Endometrium (tissue), 2 donors: Measurements from ENCODE around the gene ZNF155.
A peak's percentile ranks its signal among the peaks of the same experiment; 100 is the strongest.
"Not testable (repeated sequence)": the region's sequence is repeated elsewhere in the genome, so short reads cannot be mapped to it uniquely, and the experiment has no call there.

Experiments used
- FAIRE-seq: peaks from 2 replicates; lab custom pipeline; 2012; peaks lifted over from hg19 to GRCh38; lab: Jason Lieb, UNC
- donor health status: control.
- donor health status: control.

ZNF155 gene

DNA sequence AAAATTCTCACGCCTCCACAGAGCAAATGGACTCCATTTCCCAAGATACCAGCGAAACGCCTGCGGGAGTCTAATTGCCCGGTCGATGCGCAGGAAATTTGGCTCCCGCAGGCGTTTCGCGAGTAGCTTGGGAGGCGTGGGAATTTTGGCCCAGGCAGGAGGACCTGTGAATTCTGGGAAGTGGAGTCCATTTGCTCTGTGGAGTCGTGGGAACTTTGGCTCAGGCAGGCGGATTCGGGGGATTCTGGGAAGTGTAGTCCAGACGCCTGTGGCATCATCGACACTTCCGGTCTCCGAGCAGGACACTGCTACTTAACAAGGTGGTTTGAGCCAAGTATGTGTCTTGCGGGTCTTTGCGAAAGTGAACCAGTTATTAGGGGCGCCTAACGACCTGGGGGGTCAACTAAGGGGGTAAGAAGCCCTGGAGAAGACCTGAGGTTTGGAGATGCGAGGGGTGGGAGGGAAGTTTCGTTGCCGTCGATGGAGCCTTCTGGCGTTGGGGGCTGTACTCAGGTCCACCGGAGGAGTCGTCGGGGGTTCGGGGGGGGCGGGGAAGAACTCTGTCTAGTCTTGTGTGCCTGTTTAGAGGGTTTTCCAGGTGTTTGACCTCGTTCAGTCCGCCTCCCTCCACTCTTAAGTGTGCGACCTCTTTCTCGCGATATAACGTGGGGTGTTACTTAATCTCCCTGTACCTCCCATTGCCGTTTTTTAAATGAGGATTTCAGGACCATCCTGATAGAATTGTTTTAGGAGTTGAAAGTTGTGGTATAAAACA lies at the start of gene ZNF155:
ZNF155 (plus strand) TSS at position 277 of the 775 bp plus-strand sequence. CDS start 4,356 bp downstream, outside the sequence.
- FAIRE-seq = peak; percentile 95

DNA sequence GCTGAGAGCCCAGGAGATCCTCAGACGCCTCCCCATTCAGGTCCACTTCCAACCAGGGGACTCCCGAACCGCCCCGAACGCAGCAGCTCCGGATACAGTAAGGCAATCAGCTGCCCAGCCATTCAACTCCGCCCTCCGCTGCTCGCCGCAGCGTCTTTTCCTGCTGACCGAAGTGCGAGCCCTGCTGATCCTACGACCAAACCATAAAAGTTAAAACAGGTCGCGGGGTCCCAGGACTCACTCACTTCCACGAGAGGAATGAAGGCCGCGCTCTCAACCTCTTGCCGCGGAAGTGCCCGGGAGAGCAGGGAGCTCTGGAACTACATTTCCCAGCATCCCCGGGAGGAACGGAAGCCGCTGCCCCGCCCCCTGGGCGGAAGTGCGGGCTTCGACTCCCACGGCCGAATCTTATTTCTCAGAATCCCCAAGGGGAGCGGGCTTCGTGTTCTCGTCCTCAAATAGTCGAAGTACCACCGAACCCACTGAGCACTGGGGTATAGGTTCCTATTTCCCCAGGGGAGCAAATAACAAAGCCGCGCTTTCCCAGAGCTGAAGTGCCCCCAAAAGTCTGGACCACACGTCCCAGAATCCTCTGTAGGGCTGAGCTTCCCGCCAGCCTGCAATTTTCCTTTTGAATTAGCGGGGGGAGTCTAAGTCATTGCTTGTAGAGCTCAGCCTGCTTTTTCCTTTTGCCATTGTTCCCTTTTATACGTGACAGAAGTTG lies 48.8 kb upstream of the ZNF155 start, which contains the start of gene ZNF45:
ZNF45 (minus strand) TSS at position 298 of the 724 bp plus-strand sequence. CDS start 13,097 bp downstream, outside the sequence.
- FAIRE-seq = peak; percentile 53

DNA sequence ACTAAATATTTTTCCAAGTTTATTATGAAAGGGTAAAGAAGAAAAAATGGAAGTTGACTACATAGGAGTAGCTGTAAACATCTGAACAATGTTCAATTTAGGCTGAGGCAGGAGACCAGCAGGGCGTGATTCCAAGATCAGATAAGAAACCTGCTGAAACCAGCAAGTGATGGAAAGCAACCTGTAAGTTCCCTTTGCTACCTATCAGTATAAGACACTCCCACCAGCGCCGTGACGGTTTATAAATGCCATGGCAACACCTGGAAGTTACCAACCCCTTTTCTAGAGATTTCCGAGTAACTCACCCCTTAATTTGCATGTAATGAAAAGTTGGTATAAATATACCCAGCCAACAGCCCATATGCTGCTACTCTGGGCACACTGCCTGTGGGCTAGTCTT lies 47.8 kb upstream of the ZNF155 start:
- no peak for FAIRE-seq

DNA sequence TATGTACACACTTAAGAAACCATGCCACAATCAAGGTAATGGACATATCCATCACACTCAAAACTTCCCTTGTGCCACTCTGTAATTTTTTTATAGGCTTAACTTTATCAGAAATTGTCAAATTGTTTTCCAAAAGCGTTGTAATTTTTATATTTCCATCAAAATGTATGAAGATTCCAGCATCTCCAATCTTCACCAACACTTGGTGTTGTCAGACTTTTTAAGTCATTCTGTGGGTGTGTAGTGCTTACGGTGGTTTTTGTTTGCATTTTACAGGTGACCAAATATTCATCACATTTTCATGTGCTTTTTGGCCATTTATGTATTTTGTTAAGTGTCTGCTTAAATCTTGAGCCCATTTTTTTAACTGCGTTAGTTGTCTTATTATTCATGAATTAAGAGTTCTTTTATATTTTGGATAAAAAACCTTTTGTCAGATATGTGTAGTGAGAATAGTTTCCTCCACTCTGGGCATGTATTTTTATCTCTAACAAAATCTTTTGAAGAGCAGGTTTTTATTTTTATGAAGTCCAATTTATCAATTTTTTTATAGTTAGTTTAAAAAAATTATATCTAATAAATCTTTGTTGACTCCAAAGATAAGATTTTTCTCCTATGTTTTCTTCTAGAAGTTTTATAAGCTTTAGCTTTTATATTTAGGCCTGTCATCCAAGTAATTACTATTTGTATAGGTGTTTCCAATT lies 44.3 kb upstream of the ZNF155 start:
- no peak for FAIRE-seq

DNA sequence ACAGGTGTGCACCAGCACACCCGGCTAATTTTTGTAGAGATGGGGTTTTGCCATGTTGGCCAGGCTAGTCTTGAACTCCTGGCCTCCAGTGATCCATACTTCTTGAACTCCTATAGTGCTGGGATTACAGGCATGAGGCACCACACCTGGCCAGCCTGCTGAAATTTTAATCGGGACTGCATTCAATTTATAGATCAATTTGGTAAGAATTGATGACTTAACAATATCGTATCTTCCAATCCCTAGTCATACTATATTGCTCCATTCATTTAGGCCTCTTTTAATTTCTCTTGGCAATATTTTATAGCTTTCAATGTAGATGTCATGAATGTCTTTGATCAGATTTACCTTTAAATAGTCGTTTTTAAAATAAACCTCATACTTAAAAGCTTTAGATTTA lies 43.3 kb upstream of the ZNF155 start:
- FAIRE-seq = no peak

DNA sequence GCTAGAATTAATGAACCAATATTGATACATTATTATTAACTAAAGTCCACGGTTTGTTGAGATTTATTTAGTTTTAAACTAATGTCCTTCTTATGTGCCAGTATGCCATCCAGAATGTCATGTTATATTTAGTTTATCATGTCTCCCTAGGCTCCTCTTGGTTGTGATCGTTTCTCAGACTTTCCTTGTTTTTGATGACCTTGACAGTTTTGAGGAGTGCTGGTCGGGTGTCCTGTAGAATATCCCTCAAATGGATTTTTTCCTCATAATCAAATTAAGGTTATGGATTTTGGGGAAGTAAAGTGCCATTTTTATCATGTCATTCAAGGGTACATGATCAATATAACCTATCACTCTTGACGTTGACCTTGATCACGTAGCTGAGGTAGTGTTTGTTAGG lies 42.8 kb upstream of the ZNF155 start:
- FAIRE-seq = no peak

DNA sequence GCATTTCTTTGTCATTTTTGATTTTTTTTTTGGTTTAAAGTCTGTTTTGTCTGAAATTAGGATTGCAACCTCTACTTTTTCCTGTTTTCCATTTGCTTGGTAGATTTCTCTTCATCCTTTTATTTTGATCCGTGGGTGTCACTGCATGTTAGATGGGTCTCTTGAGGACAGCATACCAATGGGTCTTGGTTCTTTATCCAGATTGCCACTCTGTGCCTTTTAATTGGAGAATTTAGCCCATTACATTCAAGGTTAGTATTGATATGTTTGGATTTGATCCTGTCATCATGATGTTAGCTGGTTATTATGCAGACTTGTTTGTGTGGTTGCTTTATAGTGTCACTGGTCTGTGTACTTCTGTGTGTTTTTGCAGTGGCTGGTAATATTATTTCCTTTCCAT lies 36.6 kb upstream of the ZNF155 start:
- not testable (repeated sequence) for FAIRE-seq

DNA sequence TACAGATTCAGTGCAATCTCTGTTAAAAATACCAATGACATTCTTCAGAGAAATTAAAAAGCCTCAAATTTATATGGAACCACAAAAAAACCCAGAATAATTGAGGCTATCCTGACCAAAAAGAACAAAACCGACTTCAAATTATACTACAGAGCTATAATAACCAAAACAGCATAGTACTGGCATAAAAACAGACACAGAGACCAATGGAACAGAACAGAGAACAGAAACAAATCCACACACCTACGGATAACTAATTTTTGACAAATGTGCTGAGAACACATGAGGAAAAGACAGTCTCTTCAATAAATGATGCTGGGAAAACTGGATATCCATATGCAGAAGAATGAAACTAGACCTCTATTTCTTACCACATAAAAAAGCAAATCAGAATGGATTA lies 34.2 kb upstream of the ZNF155 start:
- FAIRE-seq = not testable (repeated sequence)

DNA sequence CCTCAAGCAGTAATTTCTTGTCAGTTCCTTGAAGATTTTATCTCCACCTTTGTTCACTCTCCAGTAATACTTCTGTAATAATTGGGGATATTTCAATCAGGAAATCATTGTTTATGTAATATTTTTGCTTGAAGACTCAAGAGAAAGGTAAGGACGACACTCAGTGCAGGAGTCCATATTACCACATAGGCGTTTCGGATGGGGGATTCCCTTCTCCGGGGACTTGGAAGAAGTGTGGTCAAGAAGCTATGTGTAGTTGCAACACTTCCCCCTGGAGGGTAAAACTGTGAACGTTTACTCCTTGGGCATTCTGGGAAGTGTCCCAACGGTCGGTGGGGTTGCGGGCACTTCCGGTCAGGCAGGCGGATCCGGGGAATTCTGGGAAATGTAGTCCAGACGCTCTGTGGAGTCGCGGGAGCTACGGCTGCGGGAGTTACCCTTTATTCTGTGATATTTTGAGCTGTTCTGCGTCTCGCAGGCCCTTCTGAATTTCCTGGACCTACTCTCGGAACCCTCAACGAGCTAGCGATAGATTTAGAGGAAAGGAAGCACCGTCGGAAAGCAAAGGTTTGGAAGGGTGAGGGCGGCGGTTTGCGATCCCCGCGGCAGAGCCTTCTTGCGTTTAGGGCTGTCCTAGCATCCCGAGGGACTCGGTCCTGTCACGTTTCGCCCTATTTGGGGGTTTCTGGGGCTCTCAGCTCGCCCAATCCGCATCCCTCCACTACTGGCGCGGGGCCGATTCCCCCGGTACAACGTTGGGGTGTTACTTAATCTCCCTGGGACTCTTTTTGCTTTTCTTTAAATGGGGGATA lies 32.9 kb upstream of the ZNF155 start, which contains the start of gene ZNF221:
ZNF221 (plus strand) TSS at position 395 of the 812 bp plus-strand sequence. CDS start 11,499 bp downstream, outside the sequence.
- FAIRE-seq = peak; percentile 92

DNA sequence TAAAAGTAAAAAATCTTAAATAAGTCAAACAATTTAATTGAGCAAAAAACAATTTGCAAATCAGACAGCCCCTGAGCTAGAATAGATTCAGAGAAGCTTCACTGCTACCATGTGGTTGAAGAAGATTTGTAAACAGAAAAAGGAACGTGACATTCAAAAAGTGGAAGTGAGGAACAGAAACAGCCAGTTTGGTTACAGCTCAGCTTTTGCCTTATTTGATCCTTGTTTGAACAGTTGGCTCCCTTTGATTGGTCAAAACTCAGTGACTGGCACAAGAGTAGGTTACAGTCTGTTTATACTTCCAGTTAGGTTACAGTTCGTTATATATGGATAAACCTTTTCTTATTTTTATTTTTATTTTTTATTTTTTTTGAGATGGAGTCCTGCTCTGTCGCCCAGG lies 27.2 kb upstream of the ZNF155 start:
- FAIRE-seq = no peak

DNA sequence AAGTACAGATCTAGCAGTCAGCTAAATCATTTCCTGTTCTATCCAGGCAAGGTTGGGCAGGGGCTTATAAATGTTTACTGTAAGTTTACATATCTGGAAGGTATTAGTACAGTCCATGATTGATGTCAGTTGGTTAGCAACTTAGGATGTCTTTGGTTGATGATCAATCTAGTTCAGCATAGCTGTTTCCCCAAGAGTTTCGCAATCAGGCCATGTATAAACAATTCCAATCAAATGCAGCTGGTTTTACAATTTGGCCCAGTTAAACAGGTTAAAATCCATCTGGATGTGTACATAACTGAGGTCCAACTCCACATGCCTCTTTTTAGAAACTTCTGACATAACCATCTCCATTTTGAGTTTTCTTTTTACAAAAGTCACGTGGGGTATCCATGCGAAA lies 26.1 kb upstream of the ZNF155 start:
- no peak for FAIRE-seq

DNA sequence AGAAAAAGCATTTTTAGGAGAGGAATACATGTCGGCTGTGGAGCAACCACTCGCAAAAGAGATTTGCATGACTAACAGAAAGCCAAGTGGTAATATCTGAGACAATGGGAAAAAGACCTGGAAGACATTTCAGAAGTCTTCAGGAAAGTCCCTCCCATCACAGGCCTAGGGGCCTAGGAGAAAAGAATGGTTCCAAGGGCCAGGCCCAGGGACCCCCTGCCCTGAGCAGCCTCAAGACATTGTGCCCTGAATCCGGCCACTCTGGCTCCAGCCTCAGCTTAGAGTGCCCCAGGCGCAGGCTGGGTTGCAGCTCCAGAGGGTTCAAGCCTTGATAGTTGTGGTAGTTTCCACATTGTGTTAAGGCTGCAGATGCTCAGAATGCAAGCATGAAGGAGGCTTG lies 23.6 kb upstream of the ZNF155 start:
- FAIRE-seq = no peak

DNA sequence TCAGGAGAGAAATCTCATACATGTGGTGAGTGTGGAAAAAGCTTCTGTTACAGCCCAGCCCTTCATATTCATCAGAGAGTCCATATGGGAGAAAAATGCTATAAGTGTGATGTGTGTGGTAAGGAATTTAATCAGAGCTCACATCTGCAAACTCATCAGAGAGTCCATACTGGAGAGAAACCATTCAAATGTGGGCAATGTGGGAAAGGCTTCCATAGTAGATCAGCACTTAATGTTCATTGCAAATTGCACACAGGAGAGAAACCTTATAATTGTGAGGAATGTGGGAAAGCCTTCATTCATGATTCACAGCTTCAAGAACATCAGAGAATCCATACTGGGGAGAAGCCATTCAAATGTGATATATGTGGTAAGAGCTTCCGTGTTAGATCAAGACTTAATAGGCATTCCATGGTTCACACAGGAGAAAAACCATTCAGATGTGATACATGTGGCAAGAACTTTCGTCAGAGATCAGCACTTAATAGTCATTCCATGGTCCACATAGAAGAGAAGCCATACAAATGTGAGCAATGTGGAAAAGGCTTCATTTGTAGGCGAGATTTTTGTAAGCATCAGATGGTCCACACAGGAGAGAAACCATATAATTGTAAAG lies 17.8 kb upstream of the ZNF155 start:
- FAIRE-seq = no peak

DNA sequence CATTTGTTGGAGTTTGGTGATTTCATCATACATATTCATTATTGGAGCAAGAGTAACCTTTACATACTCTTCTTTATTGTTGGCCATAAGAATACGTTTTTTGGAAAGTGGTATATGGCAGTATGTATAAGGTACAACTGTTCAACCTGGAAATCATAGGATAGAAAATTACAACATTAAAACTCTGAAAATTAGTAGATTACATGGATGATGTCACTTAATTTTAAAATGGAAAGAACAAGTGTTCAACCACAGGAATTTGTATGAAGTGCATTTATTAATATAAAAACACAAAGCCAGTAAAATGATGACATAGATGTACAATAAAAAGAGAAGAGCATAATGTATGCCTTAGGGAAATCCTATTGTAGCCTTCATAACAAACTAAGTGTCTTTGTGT lies 7.3 kb upstream of the ZNF155 start:
- no peak for FAIRE-seq

DNA sequence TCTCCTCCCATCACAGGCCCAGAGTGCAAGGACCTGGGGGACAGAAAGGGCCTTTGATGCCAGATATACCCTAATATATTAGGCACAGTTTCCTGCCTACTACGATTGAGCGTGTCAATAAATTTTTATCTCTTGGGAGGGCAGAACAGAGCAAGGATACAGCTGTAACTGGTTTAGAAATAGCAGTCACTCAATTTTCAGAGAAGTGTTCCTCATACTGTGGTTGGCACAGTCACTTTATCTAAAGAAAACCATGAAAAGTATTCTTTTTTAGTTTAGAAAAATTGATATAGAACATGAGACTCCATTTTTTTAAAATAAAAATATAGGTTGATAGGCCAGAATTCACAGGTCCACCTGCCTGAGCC lies 460 bp upstream of the ZNF155 start:
- FAIRE-seq = no peak

DNA sequence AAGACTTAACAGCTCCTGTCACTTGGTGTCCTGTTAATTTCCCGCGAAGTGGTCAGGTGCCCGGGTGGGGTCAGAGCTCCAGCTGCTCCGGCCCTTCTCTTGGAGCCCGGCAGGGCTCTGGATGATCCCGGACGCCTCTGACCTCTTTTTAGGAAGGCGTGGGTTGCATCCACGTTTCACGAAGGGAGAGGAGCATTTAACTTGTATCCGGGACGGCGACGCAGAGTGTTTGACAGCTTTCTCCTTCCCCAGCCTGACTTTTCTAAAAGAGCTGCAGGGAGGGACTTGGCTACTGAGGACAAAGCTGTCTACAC lies 656 bp downstream of the ZNF155 start:
- no peak for FAIRE-seq

DNA sequence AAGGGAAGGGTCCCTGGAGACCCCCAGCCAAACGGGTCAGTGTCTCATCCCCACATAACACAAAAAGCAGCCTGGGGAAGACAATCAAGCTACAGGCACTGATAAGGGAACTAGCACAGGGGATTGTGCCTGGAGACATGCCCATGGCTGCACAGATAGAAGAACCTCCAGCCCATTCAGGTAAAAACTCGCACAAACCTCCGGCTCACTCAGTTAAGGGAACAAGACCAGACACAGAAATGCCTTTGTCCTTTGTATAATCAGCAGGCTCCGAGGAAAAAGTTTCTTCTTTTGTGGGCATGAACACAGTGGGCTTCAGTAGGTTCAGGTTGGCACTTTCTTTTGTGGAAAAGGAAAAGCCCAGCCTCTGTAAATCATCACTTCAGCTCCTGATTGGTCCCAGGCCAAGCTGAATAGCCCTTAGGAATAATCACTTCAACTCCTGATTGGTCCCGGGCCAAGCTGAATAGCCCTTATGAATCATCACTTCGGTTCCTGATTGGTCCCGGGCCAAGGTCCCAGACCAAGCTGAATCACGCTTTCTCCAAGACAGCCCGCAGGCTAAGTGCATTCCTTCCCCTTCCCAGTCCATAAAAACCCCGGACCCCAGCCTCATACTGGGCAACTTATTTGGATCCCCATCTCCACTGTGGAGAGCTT lies 13.8 kb downstream of the ZNF155 start:
- FAIRE-seq = no peak

DNA sequence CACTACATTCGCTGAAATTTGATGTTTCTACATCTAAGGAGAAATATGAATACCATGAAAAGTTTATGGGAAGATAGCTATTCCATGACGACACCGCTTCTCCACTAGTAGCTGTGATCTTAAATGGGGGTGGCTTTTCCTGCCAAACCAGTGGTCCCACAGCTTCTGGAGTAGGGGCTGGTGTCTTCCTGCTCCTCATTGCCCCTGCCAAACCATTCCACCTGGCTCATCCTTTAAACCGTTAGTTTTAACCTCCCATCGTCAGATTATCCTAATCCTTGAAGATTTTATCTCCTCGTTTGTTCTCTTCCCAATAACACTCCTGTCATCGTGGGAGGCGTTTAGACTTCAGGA lies 18.2 kb downstream of the ZNF155 start:
- FAIRE-seq = no peak

DNA sequence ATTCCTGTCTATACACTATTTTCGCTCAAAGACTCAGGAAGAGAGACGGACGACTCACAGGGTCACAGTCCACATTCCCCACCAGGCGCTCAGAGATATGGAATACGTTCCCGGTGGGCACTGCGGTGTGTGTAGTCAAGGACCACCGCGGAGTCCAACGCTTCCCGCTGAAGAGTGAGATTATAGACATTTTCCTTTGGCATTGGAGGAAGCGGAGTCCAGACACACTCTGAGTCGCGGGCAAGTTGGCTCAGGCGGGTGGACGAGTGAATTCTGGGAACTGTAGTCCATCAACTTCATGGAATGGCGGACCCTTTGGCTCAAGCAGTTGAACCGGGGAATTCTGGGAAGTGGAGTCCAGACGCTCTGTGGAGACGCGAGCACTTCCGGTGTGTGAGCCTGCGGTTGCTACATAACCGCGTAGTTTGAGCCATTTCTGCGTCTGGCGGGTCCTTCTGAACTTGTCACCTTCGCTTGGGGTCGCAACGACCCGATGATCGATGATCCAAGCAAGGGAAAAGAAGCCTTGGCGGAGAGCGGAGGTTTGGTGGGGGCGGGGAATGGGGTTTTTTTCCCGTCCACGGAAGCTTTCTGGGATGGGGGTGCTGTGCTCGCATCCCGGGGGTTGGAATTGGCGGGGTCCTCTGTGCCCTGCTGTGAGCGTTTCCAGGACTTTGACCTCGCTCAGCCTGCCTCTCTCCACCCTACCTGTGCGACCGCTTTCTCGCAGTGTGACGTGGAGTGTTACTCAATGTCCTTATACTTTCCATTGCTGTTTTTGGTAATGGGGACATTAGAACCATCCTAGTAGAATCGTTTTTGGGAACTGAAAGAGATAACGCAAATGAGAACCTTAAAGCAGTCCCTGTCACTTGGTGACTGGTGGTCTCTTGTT lies 18.8 kb downstream of the ZNF155 start, which contains the start of gene ZNF230:
ZNF230 (plus strand) TSS at position 392 of the 895 bp plus-strand sequence. CDS start 4,122 bp downstream, outside the sequence.
- peak; percentile 91 for FAIRE-seq

DNA sequence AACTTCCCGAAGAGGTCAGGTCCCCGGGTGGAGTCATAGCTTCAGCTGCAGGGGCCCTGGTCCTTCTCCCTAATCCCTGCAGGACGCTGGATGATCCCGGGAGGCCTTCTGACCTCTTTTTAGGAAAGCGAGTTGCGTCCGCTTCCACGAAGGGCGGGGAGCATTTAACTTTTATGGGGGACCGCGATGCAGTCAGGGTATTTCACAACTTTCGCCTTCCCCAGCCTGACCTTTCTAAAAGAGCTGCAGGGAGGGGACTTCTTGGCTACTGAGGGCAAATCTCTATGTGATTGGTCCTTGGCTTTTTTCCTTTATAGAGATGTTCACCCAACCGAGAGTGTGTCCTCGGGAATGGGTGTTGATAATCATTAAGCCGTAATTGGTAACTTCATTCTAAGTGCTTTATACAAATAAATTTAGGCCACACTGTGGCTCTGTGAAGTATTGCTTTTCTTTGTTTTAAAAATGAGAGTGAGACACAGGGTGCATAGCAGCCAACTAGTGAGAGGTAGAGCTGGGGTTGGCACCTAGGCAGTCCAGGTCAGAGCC lies 19.5 kb downstream of the ZNF155 start:
- no peak for FAIRE-seq
